ENCODE measurements around the gene AP2A2. TPM values are rescaled to one million over a fixed set of nuclear protein-coding genes. Genes with fewer than 3 reads are reported as not detected.

AP2A2 gene
- total and polyA plus RNA-seq, 2 donors: 14.6 to 57.2 TPM

Other genes with a start within 250 kb of the AP2A2 start
- gene DEAF1, start 230.6 kb upstream of the AP2A2 start, total RNA-seq: 20.7 TPM
- 27.2 TPM for gene DEAF1, start 230.6 kb upstream of the AP2A2 start, polyA plus RNA-seq
- gene TMEM80, start 230.1 kb upstream of the AP2A2 start, total RNA-seq: 17.7 TPM
- gene TMEM80, start 230.1 kb upstream of the AP2A2 start, polyA plus RNA-seq: 31.1 TPM
- 3.9 TPM for gene EPS8L2, start 219.6 kb upstream of the AP2A2 start, total RNA-seq
- 28.8 TPM for gene EPS8L2, start 219.6 kb upstream of the AP2A2 start, polyA plus RNA-seq
- 141 TPM for gene TALDO1, start 178.4 kb upstream of the AP2A2 start, total RNA-seq
- 115 TPM for gene TALDO1, start 178.4 kb upstream of the AP2A2 start, polyA plus RNA-seq
- gene GATD1, start 148.4 kb upstream of the AP2A2 start, total RNA-seq: 13.0 TPM
- gene GATD1, start 148.4 kb upstream of the AP2A2 start, polyA plus RNA-seq: 31.2 TPM
- gene CEND1, start 135.8 kb upstream of the AP2A2 start, total RNA-seq: 0.19 TPM
- 0.25 TPM for gene CEND1, start 135.8 kb upstream of the AP2A2 start, polyA plus RNA-seq
- gene SLC25A22, start 127.6 kb upstream of the AP2A2 start, total RNA-seq: 5.7 TPM
- 11.8 TPM for gene SLC25A22, start 127.6 kb upstream of the AP2A2 start, polyA plus RNA-seq
- 6.6 TPM for gene PIDD1, start 120.6 kb upstream of the AP2A2 start, total RNA-seq
- gene PIDD1, start 120.6 kb upstream of the AP2A2 start, polyA plus RNA-seq: 46.0 TPM
- 1,873 TPM for gene RPLP2, start 115.9 kb upstream of the AP2A2 start, total RNA-seq
- gene RPLP2, start 115.9 kb upstream of the AP2A2 start, polyA plus RNA-seq: 2,667 TPM
- gene PNPLA2, start 107.0 kb upstream of the AP2A2 start, total RNA-seq: 10.5 TPM
- 83.6 TPM for gene PNPLA2, start 107.0 kb upstream of the AP2A2 start, polyA plus RNA-seq
- 0.57 TPM for gene CRACR2B, start 98.0 kb upstream of the AP2A2 start, total RNA-seq
- gene CRACR2B, start 98.0 kb upstream of the AP2A2 start, polyA plus RNA-seq: 6.2 TPM
- 19.5 TPM for gene CD151, start 92.9 kb upstream of the AP2A2 start, total RNA-seq
- gene CD151, start 92.9 kb upstream of the AP2A2 start, polyA plus RNA-seq: 82.3 TPM
- 92.3 TPM for gene POLR2L, start 83.3 kb upstream of the AP2A2 start, total RNA-seq
- 92.1 TPM for gene POLR2L, start 83.3 kb upstream of the AP2A2 start, polyA plus RNA-seq
- 22.2 TPM for gene TSPAN4, start 83.0 kb upstream of the AP2A2 start, total RNA-seq
- 56.7 TPM for gene TSPAN4, start 83.0 kb upstream of the AP2A2 start, polyA plus RNA-seq
- gene CHID1, start 15.1 kb upstream of the AP2A2 start, total RNA-seq: 17.8 TPM
- gene CHID1, start 15.1 kb upstream of the AP2A2 start, polyA plus RNA-seq: 35.7 TPM
- 0.19 TPM for gene MUC6, start 110.8 kb downstream of the AP2A2 start, total RNA-seq
- gene MUC6, start 110.8 kb downstream of the AP2A2 start, polyA plus RNA-seq: 0.16 TPM
- under 0.01 TPM for gene MUC2, start 149.0 kb downstream of the AP2A2 start, total RNA-seq
- under 0.01 TPM for gene MUC2, start 149.0 kb downstream of the AP2A2 start, polyA plus RNA-seq
- gene MUC5AC, start 232.1 kb downstream of the AP2A2 start, total RNA-seq: 0.05 TPM
- gene MUC5AC, start 232.1 kb downstream of the AP2A2 start, polyA plus RNA-seq: 0.02 TPM

All from thymus (tissue), 2 donors.